Right atrium auricular region (tissue), 2 donors: Measurements from ENCODE around the gene CYB561D2. TPM values are rescaled to one million over a fixed set of nuclear protein-coding genes. Genes with fewer than 3 reads are reported as not detected.

Experiments
- DNase-seq: peaks from one replicate; pipeline ENCODE4 v3.0.0-alpha.2; 2019; ENCODE audit warnings: low spot score
- H3K27ac ChIP-seq, 2 donors: fragments of 200-600 bp; sonication (generic); 1 replicate in 1 of 2; 2 replicates in 1 of 2; pipeline ENCODE4 v1.5.1; 2016 to 2019
- H3K27me3 ChIP-seq, 2 donors: fragments of 200-600 bp; sonication (generic); one replicate each; pipeline versions ENCODE4 v1.5.1 to v1.6.0; 2017 to 2019
- H3K36me3 ChIP-seq: fragments of 200-600 bp; sonication (generic); one replicate; pipeline ENCODE4 v1.5.1; 2016
- H3K4me1 ChIP-seq, 2 donors: fragments of 200-600 bp; sonication (generic); one replicate each; pipeline versions ENCODE4 v1.5.1 to v1.6.0; 2017 to 2019
- H3K4me3 ChIP-seq, 2 donors: fragments of 200-600 bp; sonication (generic); 1 replicate in 1 of 2; 2 replicates in 1 of 2; pipeline ENCODE4 v1.5.1; 2017 to 2019; ENCODE audit warnings: mild to moderate bottlenecking in 1 of 2, moderate library complexity in 1 of 2
- H3K9me3 ChIP-seq, 2 donors: fragments of 200-600 bp; sonication (generic); one replicate each; pipeline ENCODE4 v1.5.1; 2019
- CTCF ChIP-seq, 2 donors: fragments of 200-600 bp; sonication (generic); IDR thresholded peaks; one replicate each; pipeline ENCODE4 v1.5.1; 2019; ENCODE audit warnings: antibody characterized with exemption in 2 of 2
- total RNA-seq, 2 donors: library from RNA; depleted of rRNA; stranded (reverse); fragments of >200 nt; gene quantifications; one replicate each; pipeline ENCODE4 v1.1.0, GENCODE V29; 2016

The CYB561D2 gene
- total RNA-seq, 2 donors from 2014 or later, result 11.7 to 11.9 TPM

GRCh38 chr3:50325497-50326181, 25.0 kb upstream of the CYB561D2 start:
- Histone ChIP-seq H3K9me3 (no peaks in the 10 kb centered on the region), H3K36me3 (peaks cover 24% of the 10 kb centered on the region), H3K4me3 (no peak overlapping the region), H3K27me3 (no peaks in the 10 kb centered on the region), H3K4me1 (peaks cover 0 to 66% of the 10 kb centered on the region in 2 donors), H3K27ac (peak overlapping the region in 1 of 2 donors; percentile 93)
- no peak for TF ChIP-seq CTCF (IDR thresholded peaks at IDR 0.05)
- DNase-seq, result no peak

- no peak overlapping the region for H3K4me3 ChIP-seq
- peaks cover 0 to 66% of the 10 kb centered on the region in 2 donors for H3K4me1 ChIP-seq
- no peak for TF ChIP-seq CTCF (IDR thresholded peaks at IDR 0.05)
- DNase-seq, result no peak
- H3K27ac ChIP-seq, result peak overlapping the region in 1 of 2 donors; percentile 93
- no peaks in the 10 kb centered on the region for H3K27me3 ChIP-seq
- peaks cover 29% of the 10 kb centered on the region for H3K36me3 ChIP-seq
- no peaks in the 10 kb centered on the region for H3K9me3 ChIP-seq
These were observed 24.5 kb upstream of the CYB561D2 start for GRCh38 chr3:50326182-50326541.

GRCh38 chr3:50327129-50327528, 23.5 kb upstream of the CYB561D2 start:
- peaks cover 0 to 63% of the 10 kb centered on the region in 2 donors for H3K4me1 ChIP-seq

GRCh38 chr3:50327943-50328691, 22.5 kb upstream of the CYB561D2 start, which contains the start of gene TUSC2:
TSS of gene TUSC2 (minus strand) at chr3:50328223. CDS start at chr3:50328099, 124 bp downstream.
- peaks cover 0 to 63% of the 10 kb centered on the region in 2 donors for H3K4me1 ChIP-seq
- H3K27ac ChIP-seq, result peak within 1 kb of the TSS; percentile 85 to 91
- peak; percentile 98 for DNase-seq
- peak within 1 kb of the TSS; percentile 92 to 100 for H3K4me3 ChIP-seq
- H3K27me3 ChIP-seq, result no peaks in the 10 kb centered on the region
- peaks cover 47% of the 10 kb centered on the region for H3K36me3 ChIP-seq
- no peaks in the 10 kb centered on the region for H3K9me3 ChIP-seq
- no peak for TF ChIP-seq CTCF (IDR thresholded peaks at IDR 0.05)

More at GRCh38 chr3:50327129-50327528, 23.5 kb upstream of the CYB561D2 start:
- no peak for TF ChIP-seq CTCF (IDR thresholded peaks at IDR 0.05)
- Histone ChIP-seq H3K36me3 (peaks cover 39% of the 10 kb centered on the region), H3K27me3 (no peaks in the 10 kb centered on the region), H3K9me3 (no peaks in the 10 kb centered on the region), H3K27ac (peak overlapping the region in 1 of 2 donors; percentile 91), H3K4me3 (peak overlapping the region; percentile 92 to 100)
- DNase-seq, result no peak

- H3K27ac ChIP-seq, result no peak overlapping the region
- TF ChIP-seq CTCF (IDR thresholded peaks at IDR 0.05), result no peak
- H3K9me3 ChIP-seq, result no peaks in the 10 kb centered on the region
- peaks cover 0 to 62% of the 10 kb centered on the region in 2 donors for H3K4me1 ChIP-seq
- no peak overlapping the region for H3K4me3 ChIP-seq
- peaks cover 47% of the 10 kb centered on the region for H3K36me3 ChIP-seq
- no peak for DNase-seq
- no peaks in the 10 kb centered on the region for H3K27me3 ChIP-seq
These were observed 20.3 kb upstream of the CYB561D2 start for GRCh38 chr3:50330330-50330729.
